ENCODE measurements around the gene SPHK2. TPM values are rescaled to one million over a fixed set of nuclear protein-coding genes. Genes with fewer than 3 reads are reported as not detected.

The SPHK2 gene
- total RNA-seq, 2 experiments from 2014 or later, result 24.1 to 24.6 TPM

GRCh38 chr19:48591021-48591420, 28.3 kb upstream of the SPHK2 start:
- DNase-seq, result no peak
- Mint-ChIP-seq H3K27ac (no peak overlapping the region), H3K4me1 (ENCODE audit: low read depth) (peaks cover 14% of the 10 kb centered on the region), H3K36me3 (no peaks in the 10 kb centered on the region), H3K27me3 (no peaks in the 10 kb centered on the region), H3K4me3 (no peak overlapping the region), H3K9me3 (no peaks in the 10 kb centered on the region)
- ChIA-PET POLR2A (no interaction called here), CTCF (interaction anchor here (0.7 to 8.8 kb wide), 3 partner anchors 18 to 102 kb away, joined by 3 to 164 read pairs (median 48); no protein-coding TSS in a partner anchor)
- intact Hi-C loops (cut with micrococcal nuclease), result no loop called here

- ChIA-PET CTCF (interaction anchor here (0.6 to 1.4 kb wide), 5 partner anchors 11 to 90 kb away, joined by 3 to 5 read pairs (median 3); no protein-coding TSS in a partner anchor), POLR2A (no interaction called here)
- intact Hi-C loops (cut with micrococcal nuclease), result no loop called here
- H3K27ac Mint-ChIP-seq, result peak overlapping the region; percentile 91
- H3K4me3 Mint-ChIP-seq, result no peak overlapping the region
- DNase-seq, result no peak
- no peaks in the 10 kb centered on the region for H3K36me3 Mint-ChIP-seq
- H3K27me3 Mint-ChIP-seq, result no peaks in the 10 kb centered on the region
- no peaks in the 10 kb centered on the region for H3K9me3 Mint-ChIP-seq
- H3K4me1 Mint-ChIP-seq (ENCODE audit: low read depth), result peaks cover 11% of the 10 kb centered on the region
These were observed 24.1 kb upstream of the SPHK2 start for GRCh38 chr19:48595171-48595570.

GRCh38 chr19:48595833-48596232, 23.5 kb upstream of the SPHK2 start:
- ChIA-PET CTCF (interaction anchor here (0.7 to 1.4 kb wide), 4 partner anchors 12 to 88 kb away, joined by 3 to 5 read pairs (median 3); no protein-coding TSS in a partner anchor), POLR2A (no interaction called here)
- no peaks in the 10 kb centered on the region for H3K9me3 Mint-ChIP-seq
- peak overlapping the region; percentile 76 for H3K4me3 Mint-ChIP-seq
- intact Hi-C loops (cut with micrococcal nuclease), result no loop called here
- H3K4me1 Mint-ChIP-seq (ENCODE audit: low read depth), result peaks cover 11% of the 10 kb centered on the region
- no peaks in the 10 kb centered on the region for H3K27me3 Mint-ChIP-seq
- DNase-seq, result no peak
- no peaks in the 10 kb centered on the region for H3K36me3 Mint-ChIP-seq
- peak overlapping the region; percentile 91 for H3K27ac Mint-ChIP-seq

- no peaks in the 10 kb centered on the region for H3K9me3 Mint-ChIP-seq
These were observed 23.1 kb upstream of the SPHK2 start for GRCh38 chr19:48596237-48596636.

GRCh38 chr19:48596679-48597465, 22.4 kb upstream of the SPHK2 start:
- POLR2A ChIA-PET, result no interaction called here
- Mint-ChIP-seq H3K36me3 (no peaks in the 10 kb centered on the region), H3K9me3 (no peaks in the 10 kb centered on the region), H3K27me3 (no peaks in the 10 kb centered on the region), H3K4me1 (ENCODE audit: low read depth) (peaks cover 11% of the 10 kb centered on the region), H3K4me3 (peak overlapping the region; percentile 76), H3K27ac (peak overlapping the region; percentile 91)
- CTCF ChIA-PET, result interaction anchor here (0.9 kb wide), 1 partner anchor 12 kb away, joined by 3 read pairs; no protein-coding TSS in a partner anchor
- peak; percentile 75 for DNase-seq
- intact Hi-C loops (cut with micrococcal nuclease), result no loop called here

More at GRCh38 chr19:48596237-48596636, 23.1 kb upstream of the SPHK2 start:
- intact Hi-C loops (cut with micrococcal nuclease), result no loop called here
- H3K27me3 Mint-ChIP-seq, result no peaks in the 10 kb centered on the region
- DNase-seq, result no peak
- H3K4me3 Mint-ChIP-seq, result peak overlapping the region; percentile 76
- POLR2A ChIA-PET, result no interaction called here
- no peaks in the 10 kb centered on the region for H3K36me3 Mint-ChIP-seq
- H3K4me1 Mint-ChIP-seq (ENCODE audit: low read depth), result peaks cover 11% of the 10 kb centered on the region
- CTCF ChIA-PET, result no interaction called here
- H3K27ac Mint-ChIP-seq, result peak overlapping the region; percentile 91

GRCh38 chr19:48598996-48599700, 20.2 kb upstream of the SPHK2 start:
- Mint-ChIP-seq H3K27me3 (no peaks in the 10 kb centered on the region), H3K9me3 (no peaks in the 10 kb centered on the region), H3K4me3 (no peak overlapping the region), H3K36me3 (no peaks in the 10 kb centered on the region), H3K27ac (no peak overlapping the region), H3K4me1 (ENCODE audit: low read depth) (peaks cover 8% of the 10 kb centered on the region)
- no peak for DNase-seq
- intact Hi-C loops (cut with micrococcal nuclease), result no loop called here
- CTCF ChIA-PET, result no interaction called here
- POLR2A ChIA-PET, result no interaction called here

GRCh38 chr19:48600679-48601417, 18.5 kb upstream of the SPHK2 start:
- intact Hi-C loops (cut with micrococcal nuclease), result no loop called here
- Mint-ChIP-seq H3K4me1 (ENCODE audit: low read depth) (peaks cover 6% of the 10 kb centered on the region), H3K36me3 (no peaks in the 10 kb centered on the region), H3K4me3 (no peak overlapping the region), H3K27me3 (no peaks in the 10 kb centered on the region), H3K27ac (no peak overlapping the region), H3K9me3 (no peaks in the 10 kb centered on the region)
- POLR2A ChIA-PET, result no interaction called here
- CTCF ChIA-PET, result interaction anchor here (1.7 kb wide), 1 partner anchor 12 kb away, joined by 6 read pairs; no protein-coding TSS in a partner anchor
- no peak for DNase-seq

- Mint-ChIP-seq H3K9me3 (no peaks in the 10 kb centered on the region), H3K27ac (no peak overlapping the region), H3K4me3 (no peak overlapping the region), H3K27me3 (no peaks in the 10 kb centered on the region), H3K36me3 (no peaks in the 10 kb centered on the region), H3K4me1 (ENCODE audit: low read depth) (no peaks in the 10 kb centered on the region)
- intact Hi-C loops (cut with micrococcal nuclease), result no loop called here
- ChIA-PET POLR2A (no interaction called here), CTCF (no interaction called here)
- DNase-seq, result no peak
These were observed 16.3 kb upstream of the SPHK2 start for GRCh38 chr19:48603001-48603400.

- H3K27me3 Mint-ChIP-seq, result no peaks in the 10 kb centered on the region
- H3K4me1 Mint-ChIP-seq (ENCODE audit: low read depth), result no peaks in the 10 kb centered on the region
- H3K36me3 Mint-ChIP-seq, result no peaks in the 10 kb centered on the region
- H3K4me3 Mint-ChIP-seq, result no peak overlapping the region
- no peak overlapping the region for H3K27ac Mint-ChIP-seq
- intact Hi-C loops (cut with micrococcal nuclease), result no loop called here
- DNase-seq, result no peak
- ChIA-PET POLR2A (no interaction called here), CTCF (no interaction called here)
- no peaks in the 10 kb centered on the region for H3K9me3 Mint-ChIP-seq
These were observed 15.9 kb upstream of the SPHK2 start for GRCh38 chr19:48603449-48603848.

- intact Hi-C loops (cut with micrococcal nuclease), result no loop called here
- DNase-seq, result no peak
- CTCF ChIA-PET, result no interaction called here
- Mint-ChIP-seq H3K27ac (no peak overlapping the region), H3K36me3 (no peaks in the 10 kb centered on the region), H3K27me3 (no peaks in the 10 kb centered on the region), H3K4me3 (no peak overlapping the region), H3K9me3 (no peaks in the 10 kb centered on the region), H3K4me1 (ENCODE audit: low read depth) (no peaks in the 10 kb centered on the region)
- POLR2A ChIA-PET, result no interaction called here
These were observed 15.5 kb upstream of the SPHK2 start for GRCh38 chr19:48603850-48604249.

- H3K4me1 Mint-ChIP-seq (ENCODE audit: low read depth), result no peaks in the 10 kb centered on the region
- H3K27ac Mint-ChIP-seq, result no peak within 1 kb of the TSS
- intact Hi-C loops (cut with micrococcal nuclease), result loop anchor here (5.0 kb wide), 1 partner anchor 124 kb away; no protein-coding TSS in a partner anchor
- DNase-seq, result no peak
- ChIA-PET POLR2A (no interaction called here), CTCF (interaction anchor here (0.7 to 2.8 kb wide), 6 partner anchors 17 to 236 kb away, joined by 3 to 48 read pairs (median 3); no protein-coding TSS in a partner anchor)
- H3K4me3 Mint-ChIP-seq, result no peak within 1 kb of the TSS
- H3K9me3 Mint-ChIP-seq, result no peaks in the 10 kb centered on the region
- H3K36me3 Mint-ChIP-seq, result no peaks in the 10 kb centered on the region
- H3K27me3 Mint-ChIP-seq, result no peaks in the 10 kb centered on the region
These were observed 12.6 kb upstream of the SPHK2 start, which contains the start of gene SPACA4 for GRCh38 chr19:48606463-48607358. Gene SPACA4, plus strand, starts transcription at chr19:48606742. Its CDS starts 237 bp downstream, at chr19:48606979.
